Right lung (tissue), 5 donors: ENCODE data around the gene CHMP1B. TPM values are rescaled to one million over a fixed set of nuclear protein-coding genes. Genes with fewer than 3 reads are reported as not detected.
A peak's percentile ranks its signal among the peaks of the same experiment; 100 is the strongest.
"Not testable (repeated sequence)": the region's sequence is repeated elsewhere in the genome, so short reads cannot be mapped to it uniquely, and the experiment has no call there.

ENCODE experiments used
- DNase-seq, 2 donors: peaks; one replicate each; pipeline ENCODE4 v3.0.0-alpha.2; 2013
- polyA plus RNA-seq, 5 donors: library from polyadenylated mRNA; unstranded; fragments of 120-200 nt; gene quantifications; one replicate each; pipeline versions ENCODE4 v1.2.1 to v1.2.3, GENCODE V29; 2013; ENCODE audit warnings: inconsistent platforms in 1 of 5, low replicate concordance in 1 of 5; ENCODE audit not compliant: insufficient read length in 5 of 5, insufficient read depth in 1 of 5

The CHMP1B gene
- polyA plus RNA-seq, 5 donors = 37.4 to 40.4 (median 38.1) TPM

DNA sequence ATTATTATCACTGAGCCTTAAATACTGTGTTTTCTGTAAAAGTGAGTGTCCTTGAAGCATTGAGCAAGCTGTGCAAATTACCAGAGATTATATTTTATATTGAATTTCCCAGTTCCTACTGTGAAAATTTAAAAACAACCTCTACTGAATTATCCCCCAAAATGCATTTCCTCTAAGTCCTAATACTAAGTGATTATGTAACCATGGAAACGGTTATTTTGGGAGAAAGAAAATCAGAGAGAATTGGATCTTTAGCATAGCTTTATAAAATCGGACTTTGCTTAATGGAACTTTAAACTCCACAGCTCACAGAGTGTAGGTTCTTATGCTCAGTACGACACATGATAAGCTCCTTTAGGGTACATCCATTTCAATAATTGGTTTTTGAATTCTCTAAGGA is 19.3 kb upstream of the CHMP1B start:
- DNase-seq = no peak

DNA sequence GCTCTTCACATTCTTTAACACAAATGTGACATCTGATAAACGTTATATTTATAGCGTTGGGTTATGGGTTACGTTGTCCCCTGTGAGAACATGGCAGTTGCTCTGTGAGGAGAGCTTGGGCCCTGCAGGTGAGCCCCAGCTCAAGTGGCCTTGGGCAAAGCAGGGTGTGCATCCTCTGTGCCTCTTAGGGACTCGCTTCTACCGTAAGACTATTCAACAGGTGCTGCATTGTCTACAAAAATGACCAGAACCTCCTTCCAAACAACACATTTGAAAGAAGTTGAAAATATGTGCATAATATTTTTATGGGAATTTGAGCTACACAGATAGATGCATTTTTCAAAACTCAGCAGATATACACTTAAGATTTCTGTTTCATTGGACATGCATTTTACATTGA is 16.4 kb upstream of the CHMP1B start:
- DNase-seq = no peak

DNA sequence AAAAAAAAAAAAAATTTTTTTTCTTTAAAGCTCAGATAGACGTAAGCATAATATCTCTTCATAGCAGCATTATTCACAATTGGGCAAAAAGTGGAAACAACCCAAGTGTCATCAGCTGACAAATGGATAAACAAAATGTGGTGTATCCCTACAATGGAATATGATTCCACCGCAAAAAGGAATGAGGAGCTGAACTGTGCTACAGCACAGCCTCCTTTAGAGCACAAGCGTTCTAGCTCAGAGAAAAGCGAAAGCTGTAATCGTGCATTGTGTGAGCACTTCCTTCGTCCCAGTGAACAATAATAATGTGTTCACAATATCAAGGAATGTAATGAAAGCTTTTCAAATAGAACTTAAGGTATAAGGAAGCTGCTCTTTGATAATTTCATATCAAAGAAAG is 11.7 kb upstream of the CHMP1B start:
- no peak for DNase-seq

DNA sequence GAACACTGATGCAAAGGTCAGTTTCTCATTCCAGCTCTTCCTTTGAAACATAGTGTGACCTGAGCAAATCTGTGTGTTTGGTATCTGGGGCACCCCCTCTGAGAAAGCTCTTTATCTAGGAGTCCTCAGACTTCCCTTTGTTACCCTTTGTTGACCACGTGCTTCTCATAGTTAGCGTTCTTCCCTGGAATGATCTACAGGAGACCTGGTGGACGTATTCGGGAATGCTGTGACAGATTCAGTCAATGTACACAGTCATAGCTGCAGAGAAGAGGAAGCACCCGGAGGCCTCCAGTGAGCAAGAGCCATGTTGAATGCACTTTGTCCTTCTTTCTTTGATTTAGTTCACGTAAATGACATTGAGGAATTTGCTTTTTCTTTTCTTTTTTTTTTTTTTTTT is 10.7 kb upstream of the CHMP1B start:
- no peak for DNase-seq

DNA sequence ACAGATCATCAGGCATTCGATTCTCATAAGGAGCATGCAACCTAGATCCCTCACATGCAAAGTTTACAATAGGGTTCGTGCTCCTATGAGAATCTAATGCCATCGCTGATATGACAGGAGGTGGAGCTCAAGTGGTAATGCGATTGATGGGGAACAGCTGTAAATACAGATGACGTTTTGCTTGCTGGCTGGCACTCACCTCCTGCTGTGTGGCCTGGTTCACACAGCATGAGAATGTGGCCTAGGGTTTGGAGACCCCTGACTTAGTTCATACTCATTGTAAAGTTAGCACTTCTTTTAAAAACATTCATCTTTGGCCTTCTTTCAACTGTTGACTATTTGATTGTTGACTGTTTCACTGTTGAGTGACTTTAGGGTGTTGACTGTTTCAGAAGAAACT is 8.7 kb upstream of the CHMP1B start:
- no peak for DNase-seq

DNA sequence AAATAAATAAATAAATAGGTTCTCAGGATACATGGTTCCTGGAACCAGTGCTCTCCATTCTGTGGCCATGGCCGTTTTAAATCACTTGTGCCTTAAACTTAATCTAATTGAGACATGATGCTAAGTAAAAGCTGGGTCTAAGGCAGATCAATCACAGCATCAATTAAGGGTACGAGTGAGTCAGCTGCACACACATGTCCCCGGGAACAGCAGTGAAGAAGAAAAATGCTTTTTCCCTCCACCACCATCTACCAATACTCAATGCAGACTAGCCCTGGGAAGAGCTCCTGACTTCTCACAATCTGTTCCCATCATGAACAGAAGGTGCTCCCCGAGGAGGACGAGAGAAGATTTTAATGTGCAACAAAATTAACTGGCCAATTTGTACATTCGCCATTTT is 6.8 kb upstream of the CHMP1B start:
- DNase-seq = no peak

DNA sequence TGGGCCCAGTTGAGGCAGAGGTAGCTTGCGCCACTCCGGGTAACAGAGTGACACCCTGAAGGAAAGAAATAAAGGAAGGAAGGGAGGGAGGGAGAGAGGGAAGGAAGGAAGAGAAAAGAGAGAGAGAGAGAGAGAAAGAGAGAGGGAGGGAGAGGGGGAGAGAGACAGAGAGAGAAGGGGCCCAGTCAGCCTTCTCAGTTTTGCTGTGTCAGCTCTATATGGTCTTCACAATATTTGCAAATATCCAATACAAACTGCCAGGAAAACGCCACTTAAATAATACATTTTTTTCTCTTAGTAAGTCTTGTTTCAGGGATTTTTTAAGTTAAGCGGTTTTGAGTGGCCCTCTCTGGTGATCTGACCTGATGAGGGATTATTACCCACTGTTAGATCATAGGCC is 5.6 kb upstream of the CHMP1B start:
- DNase-seq = no peak

DNA sequence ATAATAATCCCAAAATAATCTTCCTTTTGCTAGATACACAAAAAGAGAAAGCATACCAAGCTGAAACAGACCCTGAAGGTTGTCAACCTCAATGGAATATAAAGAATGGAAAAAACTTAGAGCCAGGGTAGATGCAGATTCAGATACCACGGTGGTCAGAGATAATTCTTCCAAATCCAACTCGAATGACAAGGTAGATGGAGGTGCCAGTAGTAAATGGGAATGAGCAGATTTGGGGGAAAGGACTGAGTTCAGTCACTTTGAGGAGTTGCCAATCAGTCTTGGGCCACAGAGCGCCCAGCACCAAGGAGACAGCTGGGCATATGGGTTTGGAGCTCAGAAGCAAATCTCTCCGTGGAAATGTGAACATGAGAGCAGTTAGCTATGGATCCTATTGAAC is 3.4 kb upstream of the CHMP1B start:
- DNase-seq = no peak

DNA sequence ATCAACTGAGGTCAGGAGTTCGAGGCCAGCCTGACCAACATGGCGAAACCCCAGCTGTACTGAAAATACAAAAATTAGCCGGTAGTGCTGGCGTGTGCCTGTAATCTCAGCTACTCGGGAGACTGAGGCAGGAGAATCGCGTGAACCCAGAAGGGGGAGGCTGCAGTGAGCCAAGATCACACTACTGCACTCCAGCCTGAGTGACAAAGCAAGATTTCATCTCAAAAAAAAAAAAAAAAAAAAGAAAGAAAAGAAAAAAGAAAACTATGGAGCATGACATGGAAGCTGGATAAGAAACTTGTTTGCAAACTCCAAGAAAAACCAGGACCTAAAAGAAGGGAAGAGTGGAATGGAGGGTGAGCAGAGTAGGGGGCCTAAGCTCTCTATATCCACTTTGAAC is 1.9 kb upstream of the CHMP1B start:
- no peak for DNase-seq

DNA sequence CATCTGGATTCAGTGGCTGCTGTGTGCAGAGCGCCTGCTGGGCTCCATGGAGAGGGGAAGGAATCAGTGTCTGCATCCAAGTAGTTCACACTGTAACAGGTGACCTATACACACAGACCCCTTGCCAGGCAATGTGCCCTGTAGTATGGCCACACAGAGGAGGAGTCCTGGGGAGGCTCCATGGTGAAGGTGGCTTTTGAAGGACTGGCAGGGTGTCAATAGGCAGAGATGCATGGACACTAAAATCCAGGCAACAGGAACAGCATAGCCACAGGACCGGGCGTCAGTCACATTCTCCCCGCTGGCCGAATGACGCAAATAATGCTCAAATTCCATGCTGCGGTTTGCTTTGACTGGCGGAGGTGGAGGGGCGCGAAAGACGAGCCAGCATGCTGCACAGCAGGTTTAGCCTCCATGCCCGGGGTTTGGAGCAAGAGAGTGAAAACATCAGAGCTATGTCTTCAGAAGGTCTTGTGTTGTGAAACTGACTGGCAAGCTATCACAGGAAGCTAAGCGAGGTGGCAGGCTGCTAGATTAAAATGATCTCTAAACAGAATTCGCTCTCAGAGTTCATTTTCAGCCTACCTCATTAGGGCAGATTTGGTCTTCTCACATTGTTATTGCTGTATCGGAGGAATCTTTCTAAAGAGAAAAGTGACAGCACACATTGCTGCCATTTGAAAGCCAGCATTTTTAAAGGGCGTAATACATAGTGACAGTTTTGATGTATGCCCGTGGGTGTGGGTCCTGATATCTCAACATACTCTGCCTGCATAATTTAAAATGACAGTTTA is 1.2 kb upstream of the CHMP1B start:
- DNase-seq = peak; percentile 55 to 73

DNA sequence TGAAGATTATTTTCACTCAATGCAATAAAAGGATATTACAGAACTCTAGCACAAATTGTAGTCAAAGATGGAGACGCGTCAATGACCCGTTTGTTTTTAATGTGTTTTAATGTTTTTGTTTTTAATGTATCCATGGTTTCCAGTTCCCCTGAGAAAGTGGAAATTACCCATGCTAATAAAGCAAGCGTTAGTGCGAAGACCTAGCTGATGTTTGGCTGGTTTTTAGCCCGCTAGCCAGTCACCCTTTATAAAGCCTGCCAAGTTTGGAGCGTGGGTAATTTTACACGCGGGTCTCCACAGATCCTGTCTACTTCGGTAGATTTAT is 430 bp upstream of the CHMP1B start:
- DNase-seq = no peak

DNA sequence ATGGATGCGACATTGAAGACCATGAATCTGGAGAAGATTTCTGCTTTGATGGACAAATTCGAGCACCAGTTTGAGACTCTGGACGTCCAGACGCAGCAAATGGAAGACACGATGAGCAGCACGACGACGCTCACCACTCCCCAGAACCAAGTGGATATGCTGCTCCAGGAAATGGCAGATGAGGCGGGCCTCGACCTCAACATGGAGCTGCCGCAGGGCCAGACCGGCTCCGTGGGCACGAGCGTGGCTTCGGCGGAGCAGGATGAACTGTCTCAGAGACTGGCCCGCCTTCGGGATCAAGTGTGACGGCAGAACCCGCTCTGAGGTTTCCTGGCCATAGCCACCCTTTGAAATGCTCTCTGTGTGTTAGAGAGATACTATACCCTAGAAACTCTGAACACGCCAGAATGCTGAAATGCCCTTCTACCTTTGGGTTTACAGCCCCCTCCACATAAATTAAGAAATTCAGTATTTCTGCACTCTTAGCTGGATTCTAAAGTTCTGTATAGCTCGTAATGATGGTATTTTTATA is 659 bp downstream of the CHMP1B start:
- DNase-seq = peak in 1 of 2 donors; percentile 41

DNA sequence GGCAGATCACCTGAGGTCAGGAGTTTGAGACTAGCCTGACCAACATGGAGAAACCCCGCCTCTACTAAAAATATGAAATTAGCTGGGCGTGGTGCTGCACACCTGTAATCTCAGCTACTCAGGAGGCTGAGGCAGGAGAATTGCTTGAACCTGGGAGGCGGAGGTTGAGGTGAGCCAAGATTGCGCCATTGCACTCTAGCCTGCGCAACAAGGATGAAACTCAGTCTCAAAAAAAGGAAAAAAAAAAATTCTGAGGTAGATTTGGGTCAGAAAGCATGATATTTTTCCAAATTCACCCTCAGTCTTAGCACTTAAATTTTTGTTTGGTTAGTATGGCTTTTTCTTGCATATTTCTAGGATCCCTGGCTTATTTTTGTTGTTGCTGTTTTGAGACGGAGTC is 3.3 kb downstream of the CHMP1B start:
- not testable (repeated sequence) for DNase-seq

DNA sequence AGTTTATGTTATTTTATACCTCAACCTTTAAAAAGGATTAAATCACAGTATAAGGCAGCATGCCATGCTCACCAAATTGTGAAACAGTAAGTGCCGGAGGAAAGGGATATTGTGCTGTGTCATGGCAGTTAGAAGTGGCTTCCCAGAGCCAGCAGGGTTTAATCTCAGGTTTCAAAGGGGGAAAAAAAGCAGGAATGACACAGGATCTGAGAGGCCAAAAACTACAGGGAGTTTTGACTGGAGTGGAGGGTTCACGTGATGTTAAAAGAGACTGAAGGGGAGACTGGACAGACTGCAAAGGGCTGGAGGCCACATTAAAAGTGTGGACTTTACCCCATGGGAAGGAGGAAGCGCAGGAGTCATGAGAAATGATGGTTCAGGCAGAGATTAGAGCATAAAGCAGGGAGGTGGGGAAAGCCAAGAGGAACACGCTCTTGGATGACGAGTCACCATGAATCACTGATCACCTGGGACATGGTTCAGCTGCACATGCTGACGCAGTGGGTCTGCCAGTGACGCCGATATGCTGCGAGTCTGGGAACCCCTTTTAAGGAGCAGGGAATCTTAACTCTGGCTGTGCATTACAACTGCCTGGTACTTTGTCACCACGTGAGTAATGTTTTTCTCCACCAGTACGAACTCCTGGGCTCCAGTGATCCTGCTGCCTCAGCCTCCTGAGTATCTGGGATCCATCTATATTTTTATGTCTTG is 6.1 kb downstream of the CHMP1B start:
- no peak for DNase-seq

DNA sequence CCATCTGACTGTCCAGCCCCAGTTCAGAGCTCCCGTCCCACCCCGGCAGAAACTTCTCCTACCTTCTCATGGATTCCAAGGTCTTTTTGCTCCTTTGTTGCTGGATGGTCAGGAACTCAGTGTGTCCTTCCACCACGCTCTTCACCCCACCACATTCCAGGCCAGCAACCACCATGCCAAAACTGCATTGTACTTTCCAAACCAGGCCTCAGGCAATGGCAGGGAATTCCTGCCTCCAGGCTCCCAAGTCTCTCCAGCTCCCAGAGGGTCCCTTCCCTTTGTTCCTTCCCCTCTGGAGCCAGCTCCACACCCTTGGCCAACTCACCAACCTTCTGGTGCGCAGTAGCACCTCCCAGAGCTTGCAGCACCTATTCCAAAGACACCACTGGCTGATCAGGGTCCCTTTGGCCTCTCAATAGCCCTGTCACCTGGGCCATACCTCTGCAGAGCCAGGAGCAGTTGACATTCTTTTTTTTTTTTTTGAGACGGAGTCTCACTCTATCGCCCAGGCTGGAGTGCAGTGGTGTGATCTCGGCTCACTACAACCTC is 8.1 kb downstream of the CHMP1B start:
- no peak for DNase-seq

DNA sequence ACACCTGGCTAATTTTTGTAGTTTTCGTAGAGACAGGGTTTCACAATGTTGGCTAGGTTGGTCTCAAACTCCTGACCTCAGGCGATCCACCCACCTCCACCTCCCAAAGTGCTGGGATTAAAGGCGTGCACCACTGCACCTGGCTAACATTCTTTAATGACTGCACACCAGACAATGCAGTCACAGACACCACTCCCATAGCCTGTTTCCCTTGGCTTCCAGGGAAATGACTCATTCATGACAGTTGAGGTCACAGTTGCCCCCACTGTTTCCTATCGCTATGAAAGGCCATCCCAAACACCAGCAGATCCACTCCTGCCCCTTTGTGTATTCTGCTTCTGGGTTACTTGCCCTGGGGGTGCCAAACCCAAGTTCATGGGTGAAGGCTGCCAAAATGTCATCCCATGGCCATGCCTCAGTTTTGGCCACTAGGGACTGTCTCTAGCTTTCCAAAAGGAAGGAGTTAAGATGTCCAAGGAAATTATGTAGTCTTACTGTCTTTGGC is 8.7 kb downstream of the CHMP1B start:
- DNase-seq = no peak

DNA sequence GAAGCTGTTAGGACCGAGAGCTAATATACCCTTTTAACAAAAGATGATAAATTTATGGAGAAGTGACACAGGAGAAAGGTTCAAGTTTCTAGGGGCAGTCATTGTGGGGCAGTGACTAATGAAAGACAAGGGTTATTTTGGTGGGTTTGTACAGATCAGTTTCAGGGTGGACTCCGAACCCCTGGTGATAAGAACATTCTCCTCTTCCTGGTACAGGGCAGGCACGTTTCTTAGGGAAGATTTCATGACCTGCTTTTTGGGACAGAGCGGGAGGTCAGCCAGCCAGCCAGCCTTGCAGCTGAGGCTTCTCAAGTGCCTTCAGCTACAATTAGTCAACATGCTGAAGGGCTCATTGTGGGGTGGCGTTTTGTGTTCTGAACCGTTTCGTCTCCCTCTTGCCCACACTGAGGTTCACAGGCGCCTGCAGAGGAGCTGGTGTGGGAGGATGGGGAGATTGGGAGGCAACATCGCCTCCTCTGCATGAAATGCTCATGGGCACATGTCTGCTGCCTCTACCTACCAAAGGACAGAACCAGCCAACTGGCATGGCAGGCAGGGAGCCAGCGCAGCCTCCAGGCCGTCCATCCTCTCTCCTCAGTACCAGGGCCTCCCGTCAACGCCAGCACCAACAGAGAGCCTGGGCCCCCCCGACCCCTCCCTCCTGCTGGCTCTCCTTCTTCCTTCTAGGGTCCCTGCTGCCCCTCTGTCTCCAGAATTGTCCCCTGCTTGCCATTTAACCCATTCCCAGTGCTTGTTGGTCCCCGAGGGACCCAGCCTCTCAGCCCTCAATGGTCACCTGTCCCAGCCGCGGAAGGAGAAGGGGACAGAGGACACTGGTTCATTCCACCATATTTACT is 9.6 kb downstream of the CHMP1B start:
- no peak for DNase-seq

DNA sequence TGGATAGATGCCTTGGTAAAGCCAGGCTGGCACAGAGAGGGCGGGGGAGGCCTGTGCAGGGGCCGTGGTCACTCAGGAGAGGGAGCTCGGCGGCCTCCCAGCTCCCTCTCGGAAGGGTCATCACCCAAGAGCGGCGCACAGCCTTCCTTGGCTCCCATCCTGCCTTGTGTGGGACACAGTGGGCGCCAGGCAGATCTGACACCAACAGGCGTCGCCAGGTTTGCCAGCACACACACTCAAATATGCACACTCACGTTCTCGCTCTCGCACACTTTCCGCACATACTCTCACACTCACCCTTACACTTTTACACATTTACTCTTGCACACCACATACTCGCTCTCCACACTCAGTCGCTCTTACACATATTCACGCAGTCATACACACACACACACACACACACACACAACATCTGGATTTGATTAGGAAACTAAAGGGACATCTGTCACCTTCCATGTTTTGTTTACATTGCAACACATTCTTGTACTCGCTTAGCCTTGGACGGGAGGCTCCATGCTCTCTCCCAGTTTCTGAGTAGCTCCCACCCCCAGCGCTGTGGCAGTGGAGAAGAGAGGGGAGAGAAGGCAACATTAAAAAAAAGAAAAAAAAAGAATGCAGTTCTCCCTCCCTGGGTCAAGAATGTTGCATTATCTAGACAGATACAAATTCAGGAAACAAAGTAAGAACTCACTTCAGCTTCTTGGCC is 10.5 kb downstream of the CHMP1B start:
- no peak for DNase-seq

DNA sequence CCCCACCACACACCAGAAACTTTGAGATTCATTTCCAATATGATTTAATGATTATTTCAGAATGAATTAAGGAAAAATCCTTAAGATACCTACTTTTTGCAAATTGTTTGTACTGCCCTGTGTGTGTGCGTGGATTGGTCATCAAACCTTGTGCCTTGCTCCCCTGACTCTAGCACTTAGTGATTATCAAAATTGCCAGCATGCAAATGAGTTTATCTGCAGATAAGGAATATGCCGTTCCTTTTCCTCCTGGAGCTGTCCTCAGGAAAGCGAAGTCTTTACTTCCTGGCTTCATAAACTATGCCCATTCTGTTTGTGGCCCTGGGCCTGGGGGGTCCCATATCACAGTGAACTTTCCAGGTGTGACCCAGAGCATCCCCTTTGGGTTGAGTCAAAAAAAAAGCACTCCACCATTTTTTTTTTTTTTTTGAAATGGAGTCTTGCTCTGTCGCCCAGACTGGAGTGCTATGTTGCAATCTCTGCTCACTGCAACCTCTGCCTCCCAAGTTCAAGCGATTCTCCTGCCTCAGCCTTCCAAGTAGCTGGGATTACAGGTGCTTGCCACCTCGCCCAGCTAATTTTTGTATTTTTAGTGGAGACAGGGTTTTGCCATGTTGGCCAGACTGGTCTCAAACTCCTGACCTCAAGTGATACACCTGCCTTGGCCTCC is 11.4 kb downstream of the CHMP1B start:
- no peak for DNase-seq

DNA sequence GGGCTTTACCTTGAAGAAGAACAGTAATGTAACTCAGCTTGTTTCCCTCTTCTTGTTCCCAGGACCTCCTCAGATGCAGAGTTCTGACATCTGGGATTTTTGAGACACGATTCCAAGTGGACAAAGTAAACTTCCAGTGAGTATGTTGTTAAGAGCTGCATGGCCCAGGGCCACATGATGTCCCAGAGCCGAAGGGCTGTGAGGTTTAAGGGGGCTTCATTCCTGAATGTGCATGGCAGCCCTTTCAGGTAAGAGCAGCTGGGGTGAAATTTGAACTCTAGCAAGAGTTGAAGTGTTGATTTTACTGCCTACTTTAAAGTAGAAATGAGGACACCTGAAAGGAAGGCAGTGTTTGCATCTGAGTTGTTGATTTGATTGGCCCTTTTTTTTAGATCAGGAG is 13.3 kb downstream of the CHMP1B start:
- no peak for DNase-seq

DNA sequence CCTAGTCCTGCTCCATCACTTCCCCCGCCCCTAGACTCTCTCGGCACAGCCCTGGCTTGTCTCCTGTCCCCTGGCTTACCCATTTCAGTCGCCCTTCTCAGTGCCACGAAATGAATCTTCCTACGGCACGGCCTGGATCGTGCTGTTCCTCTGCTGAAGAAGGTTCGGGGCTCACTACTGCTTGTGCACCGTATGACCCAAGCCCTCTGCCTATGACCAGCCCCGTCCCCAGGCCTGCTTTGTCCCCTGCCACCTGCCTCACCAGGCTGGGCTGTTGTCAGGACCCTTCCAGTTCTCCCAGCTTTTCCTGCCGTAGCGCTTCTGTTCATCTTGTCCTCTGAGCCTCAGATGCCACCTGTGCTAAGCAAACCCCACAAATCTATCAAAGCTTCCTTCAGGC is 13.9 kb downstream of the CHMP1B start:
- no peak for DNase-seq
